OCI-LY3 (cell line): ENCODE measurements around the gene TLN1.

ENCODE experiments used
- CTCF ChIP-seq: fragments of 200-600, 300-600 bp; sonication (generic); IDR thresholded peaks from 2 replicates; pipeline ENCODE4 v1.5.1; 2014; ENCODE audit warnings: antibody characterized with exemption, low read length, low read depth
- EZH2phosphoT487 ChIP-seq: fragments of 200-600 bp; shearing (Covaris generic); IDR thresholded peaks from 2 replicates; pipeline ENCODE4 v1.6.1; 2018; ENCODE audit warnings: antibody characterized with exemption, mixed run types, low read depth

- no peak for TF ChIP-seq CTCF
- no peak for TF ChIP-seq EZH2phosphoT487
Observed at GRCh38 chr9:35746583-35746982, 14.6 kb upstream of the TLN1 start.
